Kidney epithelial cell (primary cell): ENCODE measurements around the gene SMARCC1. TPM values are rescaled to one million over a fixed set of nuclear protein-coding genes. Genes with fewer than 3 reads are reported as not detected.
A peak's percentile ranks its signal among the peaks of the same experiment; 100 is the strongest.

ENCODE experiments used
- DNase-seq: peaks from one replicate; pipeline ENCODE4 v3.0.0-alpha.2; 2010; ENCODE audit warnings: low read depth
- H3K27me3 ChIP-seq: 2 replicates; pipeline ENCODE4 v1.6.0; 2011; ENCODE audit warnings: low read length; ENCODE audit not compliant: control insufficient read depth, insufficient read depth
- H3K36me3 ChIP-seq: 2 replicates; pipeline ENCODE4 v1.5.1; 2011; ENCODE audit warnings: low read length; ENCODE audit not compliant: control insufficient read depth, insufficient read depth
- H3K4me3 ChIP-seq: 2 replicates; pipeline ENCODE4 v1.5.1; 2011; ENCODE audit warnings: low read depth, mild to moderate bottlenecking, control low read depth, low read length
- CTCF ChIP-seq: IDR thresholded peaks from 2 replicates; pipeline ENCODE4 v1.5.1; 2011; ENCODE audit warnings: mild to moderate bottlenecking, moderate library complexity, low read length, control low read depth, inconsistent platforms; ENCODE audit not compliant: insufficient read depth, poor library complexity, severe bottlenecking
- total RNA-seq: library from RNA; depleted of rRNA; stranded (reverse); fragments of >200 nt; gene quantifications from 2 replicates; pipeline ENCODE4 v1.2.3, GENCODE V29; 2015

The SMARCC1 gene
- total RNA-seq, 1 donor from 2014 or later: 94.0 TPM

- Histone ChIP-seq H3K36me3 (no peaks in the 10 kb centered on the region), H3K27me3 (peaks cover 25% of the 10 kb centered on the region), H3K4me3 (no peak overlapping the region)
- DNase-seq: no peak
- TF ChIP-seq CTCF: no peak
These were observed 210.1 kb downstream of the SMARCC1 start for GRCh38 chr3:47571391-47572175.

- Histone ChIP-seq H3K36me3 (no peaks in the 10 kb centered on the region), H3K27me3 (peaks cover 20% of the 10 kb centered on the region), H3K4me3 (no peak overlapping the region)
- TF ChIP-seq CTCF: no peak
- DNase-seq: no peak
These were observed 212.8 kb downstream of the SMARCC1 start for GRCh38 chr3:47568901-47569300.

GRCh38 chr3:47567149-47567548, 214.5 kb downstream of the SMARCC1 start:
- no peaks in the 10 kb centered on the region for H3K36me3 ChIP-seq
- H3K27me3 ChIP-seq: peaks cover 9% of the 10 kb centered on the region
- DNase-seq: no peak
- no peak overlapping the region for H3K4me3 ChIP-seq
- peak; percentile 4 for TF ChIP-seq CTCF

- Histone ChIP-seq H3K27me3 (peaks cover 6% of the 10 kb centered on the region), H3K4me3 (no peak overlapping the region), H3K36me3 (no peaks in the 10 kb centered on the region)
- no peak for DNase-seq
- TF ChIP-seq CTCF: no peak
These were observed 215.0 kb downstream of the SMARCC1 start for GRCh38 chr3:47566667-47567066.

- no peak for DNase-seq
- no peak for TF ChIP-seq CTCF
- Histone ChIP-seq H3K4me3 (no peak overlapping the region), H3K36me3 (no peaks in the 10 kb centered on the region), H3K27me3 (peaks cover 2% of the 10 kb centered on the region)
These were observed 215.8 kb downstream of the SMARCC1 start for GRCh38 chr3:47565734-47566550.
